SK-N-SH (cell line): ENCODE results near the gene AP4E1.

ENCODE experiments used
- CHD2 ChIP-seq: fragments of 150-350 bp; IDR thresholded peaks from 2 replicates; pipeline ENCODE4 v1.6.1; 2018; ENCODE audit warnings: low read length; ENCODE audit not compliant: partially characterized antibody
- GABPA ChIP-seq: IDR thresholded peaks from 2 replicates; pipeline ENCODE4 v1.4.0; 2012; ENCODE audit warnings: low read depth, mild to moderate bottlenecking
- MXI1 ChIP-seq: IDR thresholded peaks from 2 replicates; pipeline ENCODE4 v1.6.1; 2012; ENCODE audit warnings: mild to moderate bottlenecking, low read depth, low read length, improper control_type of control experiment
- PBX3 ChIP-seq: IDR thresholded peaks from 2 replicates; pipeline ENCODE4; 2012
- POLR2AphosphoS5 ChIP-seq: IDR thresholded peaks from 2 replicates; pipeline ENCODE4 v1.6.1; 2012; ENCODE audit warnings: low read depth, low read length
- RXRA ChIP-seq: IDR thresholded peaks from 2 replicates; pipeline ENCODE4 v1.4.0; 2012; ENCODE audit warnings: low read depth, mild to moderate bottlenecking, borderline replicate concordance
- SMC3 ChIP-seq: IDR thresholded peaks from 2 replicates; pipeline ENCODE4 v1.6.1; 2012; ENCODE audit warnings: low read depth, low read length, improper control_type of control experiment
- USF2 ChIP-seq: fragments of 150-350 bp; IDR thresholded peaks from 2 replicates; pipeline ENCODE4 v1.6.1; 2017; ENCODE audit warnings: antibody characterized with exemption, low read length, low read depth, borderline replicate concordance
- TF ChIP-seq, protein P1 (sequence below): fragments of 200-600 bp; sonication (generic); IDR thresholded peaks from 2 replicates; pipeline ENCODE4 v1.6.1; 2017; ENCODE audit warnings: antibody characterized with exemption, mild to moderate bottlenecking, moderate library complexity
- TF ChIP-seq, protein P2 (sequence below): IDR thresholded peaks from 2 replicates; pipeline ENCODE4 v1.6.1; 2012; ENCODE audit warnings: mild to moderate bottlenecking, low read depth, low read length, moderate library complexity

- TF ChIP-seq POLR2AphosphoS5: no peak
- TF ChIP-seq, protein P1, sequence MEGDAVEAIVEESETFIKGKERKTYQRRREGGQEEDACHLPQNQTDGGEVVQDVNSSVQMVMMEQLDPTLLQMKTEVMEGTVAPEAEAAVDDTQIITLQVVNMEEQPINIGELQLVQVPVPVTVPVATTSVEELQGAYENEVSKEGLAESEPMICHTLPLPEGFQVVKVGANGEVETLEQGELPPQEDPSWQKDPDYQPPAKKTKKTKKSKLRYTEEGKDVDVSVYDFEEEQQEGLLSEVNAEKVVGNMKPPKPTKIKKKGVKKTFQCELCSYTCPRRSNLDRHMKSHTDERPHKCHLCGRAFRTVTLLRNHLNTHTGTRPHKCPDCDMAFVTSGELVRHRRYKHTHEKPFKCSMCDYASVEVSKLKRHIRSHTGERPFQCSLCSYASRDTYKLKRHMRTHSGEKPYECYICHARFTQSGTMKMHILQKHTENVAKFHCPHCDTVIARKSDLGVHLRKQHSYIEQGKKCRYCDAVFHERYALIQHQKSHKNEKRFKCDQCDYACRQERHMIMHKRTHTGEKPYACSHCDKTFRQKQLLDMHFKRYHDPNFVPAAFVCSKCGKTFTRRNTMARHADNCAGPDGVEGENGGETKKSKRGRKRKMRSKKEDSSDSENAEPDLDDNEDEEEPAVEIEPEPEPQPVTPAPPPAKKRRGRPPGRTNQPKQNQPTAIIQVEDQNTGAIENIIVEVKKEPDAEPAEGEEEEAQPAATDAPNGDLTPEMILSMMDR: no peak
- no peak for TF ChIP-seq MXI1
- no peak for TF ChIP-seq PBX3
- TF ChIP-seq, protein P2, sequence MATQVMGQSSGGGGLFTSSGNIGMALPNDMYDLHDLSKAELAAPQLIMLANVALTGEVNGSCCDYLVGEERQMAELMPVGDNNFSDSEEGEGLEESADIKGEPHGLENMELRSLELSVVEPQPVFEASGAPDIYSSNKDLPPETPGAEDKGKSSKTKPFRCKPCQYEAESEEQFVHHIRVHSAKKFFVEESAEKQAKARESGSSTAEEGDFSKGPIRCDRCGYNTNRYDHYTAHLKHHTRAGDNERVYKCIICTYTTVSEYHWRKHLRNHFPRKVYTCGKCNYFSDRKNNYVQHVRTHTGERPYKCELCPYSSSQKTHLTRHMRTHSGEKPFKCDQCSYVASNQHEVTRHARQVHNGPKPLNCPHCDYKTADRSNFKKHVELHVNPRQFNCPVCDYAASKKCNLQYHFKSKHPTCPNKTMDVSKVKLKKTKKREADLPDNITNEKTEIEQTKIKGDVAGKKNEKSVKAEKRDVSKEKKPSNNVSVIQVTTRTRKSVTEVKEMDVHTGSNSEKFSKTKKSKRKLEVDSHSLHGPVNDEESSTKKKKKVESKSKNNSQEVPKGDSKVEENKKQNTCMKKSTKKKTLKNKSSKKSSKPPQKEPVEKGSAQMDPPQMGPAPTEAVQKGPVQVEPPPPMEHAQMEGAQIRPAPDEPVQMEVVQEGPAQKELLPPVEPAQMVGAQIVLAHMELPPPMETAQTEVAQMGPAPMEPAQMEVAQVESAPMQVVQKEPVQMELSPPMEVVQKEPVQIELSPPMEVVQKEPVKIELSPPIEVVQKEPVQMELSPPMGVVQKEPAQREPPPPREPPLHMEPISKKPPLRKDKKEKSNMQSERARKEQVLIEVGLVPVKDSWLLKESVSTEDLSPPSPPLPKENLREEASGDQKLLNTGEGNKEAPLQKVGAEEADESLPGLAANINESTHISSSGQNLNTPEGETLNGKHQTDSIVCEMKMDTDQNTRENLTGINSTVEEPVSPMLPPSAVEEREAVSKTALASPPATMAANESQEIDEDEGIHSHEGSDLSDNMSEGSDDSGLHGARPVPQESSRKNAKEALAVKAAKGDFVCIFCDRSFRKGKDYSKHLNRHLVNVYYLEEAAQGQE: no peak
- no peak for TF ChIP-seq CHD2
- no peak for TF ChIP-seq SMC3
- no peak for TF ChIP-seq GABPA
- no peak for TF ChIP-seq USF2
- no peak for TF ChIP-seq RXRA
Measured at GRCh38 chr15:51006336-51006985, 98.0 kb downstream of the AP4E1 start.
